HepG2 (cell line): ENCODE data around the gene RPS6KA2.

Experiments used
- ATF7-NPFF ChIP-seq: sonication (generic); formaldehyde crosslinking; IDR thresholded peaks from 2 replicates; pipeline ENCODE4 v1.8.1; 2023; ENCODE audit warnings: mild to moderate bottlenecking, low read depth, missing genetic modification reagents, moderate library complexity
- POLR2A ChIP-seq, 2 experiments: IDR thresholded peaks; 2 replicates each; pipeline ENCODE4 v1.6.1; 2011; ENCODE audit warnings: low read depth in 2 of 2, low read length in 2 of 2, mild to moderate bottlenecking in 1 of 2, moderate library complexity in 1 of 2; ENCODE audit not compliant: insufficient read depth in 1 of 2
- TCF7L2 ChIP-seq: IDR thresholded peaks from 2 replicates; pipeline ENCODE4 v1.6.1; 2011; ENCODE audit warnings: mild to moderate bottlenecking, low read depth, low read length, moderate library complexity
- ZNF501 ChIP-seq: sonication (generic); formaldehyde crosslinking; IDR thresholded peaks from 2 replicates; pipeline ENCODE4 v1.5.1; 2020; ENCODE audit warnings: mild to moderate bottlenecking, moderate library complexity, missing genetic modification reagents

- TF ChIP-seq POLR2A (IDR thresholded peaks at IDR 0.05; ENCODE audit: insufficient read depth in 1 of 2, low read depth in 2 of 2, low read length in 2 of 2), result no peak
- TF ChIP-seq ATF7-NPFF (CRISPR knock-in tag), result no peak
- no peak for TF ChIP-seq ZNF501 (CRISPR knock-in tag)
- TF ChIP-seq TCF7L2, result no peak
Measured at GRCh38 chr6:166422201-166422940, 204.7 kb downstream of the RPS6KA2 start.
